Chondrocyte (in vitro differentiated cells): ENCODE results near the gene KIF3C. TPM values are rescaled to one million over a fixed set of nuclear protein-coding genes. Genes with fewer than 3 reads are reported as not detected.

Source experiments
- DNase-seq: peaks from one replicate; pipeline ENCODE4 v3.0.0; 2021; ENCODE audit warnings: mixed read lengths, low spot score
- H3K27ac Mint-ChIP-seq: one replicate; pipeline ENCODE4 v1.8.0; 2021; ENCODE audit warnings: mild to moderate bottlenecking, moderate library complexity, mixed read lengths; ENCODE audit not compliant: unreplicated experiment
- H3K27me3 Mint-ChIP-seq: 2 replicates; pipeline ENCODE4 v1.8.0; 2021; ENCODE audit warnings: low read depth, mixed read lengths
- H3K36me3 Mint-ChIP-seq: 2 replicates; pipeline ENCODE4 v1.8.0; 2021; ENCODE audit warnings: low read depth, mixed read lengths
- H3K4me1 Mint-ChIP-seq: 2 replicates; pipeline ENCODE4 v1.8.0; 2021; ENCODE audit warnings: low read depth, mild to moderate bottlenecking, mixed read lengths
- H3K4me3 Mint-ChIP-seq: one replicate; pipeline ENCODE4 v1.8.0; 2021; ENCODE audit warnings: mild to moderate bottlenecking, moderate library complexity, mixed read lengths; ENCODE audit not compliant: unreplicated experiment
- H3K9me3 Mint-ChIP-seq: 2 replicates; pipeline ENCODE4 v1.8.0; 2021; ENCODE audit warnings: low read depth, mixed read lengths
- total RNA-seq: library from RNA; stranded (reverse); gene quantifications from 3 replicates; pipeline ENCODE4 v1.2.1, GENCODE V29; 2021
- TF ChIP-seq, protein P1 (sequence below): fragments of 200-600 bp; sonication (generic); IDR thresholded peaks from 2 replicates; pipeline ENCODE4 v1.5.0; 2021; ENCODE audit warnings: antibody characterized with exemption, mild to moderate bottlenecking, moderate library complexity

The KIF3C gene
- total RNA-seq, 1 donor from 2014 or later: 37.3 TPM

DNA sequence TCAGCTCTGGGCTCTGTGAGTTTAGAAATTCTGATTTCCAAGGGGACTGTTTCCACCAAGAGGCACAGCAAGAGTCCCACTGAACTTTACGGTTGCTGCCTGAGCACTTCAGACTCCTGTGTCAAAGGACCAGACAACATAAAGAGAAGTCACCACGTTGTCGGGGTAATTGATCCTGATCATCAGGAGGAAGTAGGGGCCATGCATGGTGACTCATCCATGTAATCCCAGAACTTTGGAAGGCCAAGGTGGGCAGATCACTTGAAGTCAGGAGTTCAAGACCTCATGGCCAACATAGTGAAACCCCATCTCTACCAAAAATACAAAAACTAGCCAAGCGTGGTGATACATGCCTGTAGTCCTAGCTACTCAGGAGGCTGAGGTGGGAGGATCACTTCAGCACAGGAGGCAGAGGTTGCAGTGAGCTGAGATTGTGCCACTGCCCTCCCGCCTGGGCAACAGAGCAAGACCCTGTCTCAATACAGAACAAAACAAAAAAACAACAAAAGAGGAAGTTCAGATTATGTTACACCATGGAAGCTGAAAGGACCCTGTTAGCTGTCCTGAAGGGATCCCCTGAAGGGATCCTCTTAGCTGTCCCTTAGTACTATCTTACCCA, 94.6 kb downstream of the KIF3C start:
- TF ChIP-seq, protein P1, sequence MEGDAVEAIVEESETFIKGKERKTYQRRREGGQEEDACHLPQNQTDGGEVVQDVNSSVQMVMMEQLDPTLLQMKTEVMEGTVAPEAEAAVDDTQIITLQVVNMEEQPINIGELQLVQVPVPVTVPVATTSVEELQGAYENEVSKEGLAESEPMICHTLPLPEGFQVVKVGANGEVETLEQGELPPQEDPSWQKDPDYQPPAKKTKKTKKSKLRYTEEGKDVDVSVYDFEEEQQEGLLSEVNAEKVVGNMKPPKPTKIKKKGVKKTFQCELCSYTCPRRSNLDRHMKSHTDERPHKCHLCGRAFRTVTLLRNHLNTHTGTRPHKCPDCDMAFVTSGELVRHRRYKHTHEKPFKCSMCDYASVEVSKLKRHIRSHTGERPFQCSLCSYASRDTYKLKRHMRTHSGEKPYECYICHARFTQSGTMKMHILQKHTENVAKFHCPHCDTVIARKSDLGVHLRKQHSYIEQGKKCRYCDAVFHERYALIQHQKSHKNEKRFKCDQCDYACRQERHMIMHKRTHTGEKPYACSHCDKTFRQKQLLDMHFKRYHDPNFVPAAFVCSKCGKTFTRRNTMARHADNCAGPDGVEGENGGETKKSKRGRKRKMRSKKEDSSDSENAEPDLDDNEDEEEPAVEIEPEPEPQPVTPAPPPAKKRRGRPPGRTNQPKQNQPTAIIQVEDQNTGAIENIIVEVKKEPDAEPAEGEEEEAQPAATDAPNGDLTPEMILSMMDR: no peak
- DNase-seq: no peak
- no peaks in the 10 kb centered on the region for H3K9me3 Mint-ChIP-seq
- no peak overlapping the region for H3K4me3 Mint-ChIP-seq
- H3K4me1 Mint-ChIP-seq: peaks cover 4% of the 10 kb centered on the region
- no peak overlapping the region for H3K27ac Mint-ChIP-seq
- no peaks in the 10 kb centered on the region for H3K36me3 Mint-ChIP-seq
- no peaks in the 10 kb centered on the region for H3K27me3 Mint-ChIP-seq

DNA sequence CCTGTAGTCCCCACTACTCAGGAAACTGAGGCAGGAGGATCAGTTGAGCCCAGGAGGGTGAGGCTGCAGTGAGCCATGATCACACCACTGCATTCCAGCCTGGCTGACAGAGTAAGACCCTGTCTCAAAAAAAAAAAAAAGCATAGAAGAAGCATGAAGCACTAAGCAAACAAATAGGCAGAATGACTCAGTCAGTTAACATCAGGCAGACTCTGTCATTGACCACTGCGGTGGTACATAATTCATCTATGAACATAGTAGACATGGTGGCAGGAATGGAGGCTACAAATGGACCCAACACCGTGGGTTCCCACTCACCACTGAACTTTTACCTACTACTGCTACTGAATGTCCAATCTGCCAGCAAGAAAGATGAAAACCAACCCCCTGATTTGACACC, 96.4 kb downstream of the KIF3C start:
- TF ChIP-seq, protein P1: no peak
- Mint-ChIP-seq H3K27me3 (no peaks in the 10 kb centered on the region), H3K27ac (no peak overlapping the region), H3K36me3 (no peaks in the 10 kb centered on the region), H3K4me1 (peaks cover 4% of the 10 kb centered on the region), H3K4me3 (no peak overlapping the region), H3K9me3 (no peaks in the 10 kb centered on the region)
- DNase-seq: no peak

DNA sequence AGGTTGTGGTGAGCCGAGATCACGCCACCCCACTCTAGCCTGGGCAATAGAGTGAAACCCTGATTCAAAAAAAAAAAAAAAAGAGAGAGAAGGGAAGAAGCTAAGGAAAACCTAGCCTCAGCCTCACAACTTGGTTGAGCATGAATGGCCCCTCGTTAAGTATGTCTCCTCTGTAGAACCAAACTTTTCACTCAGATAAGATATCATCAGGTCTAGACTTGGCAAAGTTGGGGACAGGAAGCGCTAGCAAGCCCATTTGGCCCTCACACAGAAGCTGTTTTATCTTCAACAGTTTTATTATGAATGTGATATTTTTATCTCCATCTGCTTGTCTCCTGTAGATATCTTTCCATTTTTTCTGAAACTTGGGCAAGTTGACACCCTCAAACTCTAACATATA, 100.5 kb downstream of the KIF3C start:
- Mint-ChIP-seq H3K4me1 (peaks cover 18% of the 10 kb centered on the region), H3K27me3 (no peaks in the 10 kb centered on the region), H3K9me3 (no peaks in the 10 kb centered on the region), H3K27ac (no peak overlapping the region), H3K36me3 (no peaks in the 10 kb centered on the region), H3K4me3 (no peak overlapping the region)
- no peak for DNase-seq
- TF ChIP-seq, protein P1: no peak

DNA sequence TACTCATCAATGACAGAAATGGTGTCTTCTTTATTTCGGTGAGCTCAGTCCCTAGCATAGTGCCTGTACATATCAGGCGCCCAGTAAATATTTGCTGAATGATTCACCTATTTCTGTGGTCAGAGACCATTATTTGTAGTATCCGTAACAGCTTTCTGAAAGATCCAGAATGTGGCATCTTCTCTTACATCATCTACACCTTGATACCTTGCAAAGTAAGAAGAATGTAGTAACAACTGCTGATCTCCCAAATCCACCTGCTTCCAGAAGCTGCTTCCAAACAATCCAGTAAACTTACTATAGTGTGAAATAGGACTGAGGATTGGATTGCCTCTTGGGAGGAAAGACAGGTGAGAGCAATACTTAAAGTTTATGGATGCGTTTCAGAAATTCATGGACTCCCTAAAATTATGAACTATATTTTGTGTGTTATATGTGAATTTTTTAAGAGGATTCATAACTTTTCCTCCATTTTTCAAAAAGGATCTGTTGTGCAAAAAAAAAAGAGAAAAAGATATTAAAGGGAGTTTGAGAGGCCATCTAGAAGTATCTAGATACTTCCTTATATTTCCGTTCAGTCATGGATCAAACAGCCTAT, 103.1 kb downstream of the KIF3C start:
- H3K9me3 Mint-ChIP-seq: no peaks in the 10 kb centered on the region
- no peaks in the 10 kb centered on the region for H3K36me3 Mint-ChIP-seq
- H3K4me1 Mint-ChIP-seq: peaks cover 30% of the 10 kb centered on the region
- H3K27ac Mint-ChIP-seq: peak overlapping the region; percentile 98
- peak overlapping the region; percentile 97 for H3K4me3 Mint-ChIP-seq
- no peak for DNase-seq
- H3K27me3 Mint-ChIP-seq: no peaks in the 10 kb centered on the region
- TF ChIP-seq, protein P1: no peak

DNA sequence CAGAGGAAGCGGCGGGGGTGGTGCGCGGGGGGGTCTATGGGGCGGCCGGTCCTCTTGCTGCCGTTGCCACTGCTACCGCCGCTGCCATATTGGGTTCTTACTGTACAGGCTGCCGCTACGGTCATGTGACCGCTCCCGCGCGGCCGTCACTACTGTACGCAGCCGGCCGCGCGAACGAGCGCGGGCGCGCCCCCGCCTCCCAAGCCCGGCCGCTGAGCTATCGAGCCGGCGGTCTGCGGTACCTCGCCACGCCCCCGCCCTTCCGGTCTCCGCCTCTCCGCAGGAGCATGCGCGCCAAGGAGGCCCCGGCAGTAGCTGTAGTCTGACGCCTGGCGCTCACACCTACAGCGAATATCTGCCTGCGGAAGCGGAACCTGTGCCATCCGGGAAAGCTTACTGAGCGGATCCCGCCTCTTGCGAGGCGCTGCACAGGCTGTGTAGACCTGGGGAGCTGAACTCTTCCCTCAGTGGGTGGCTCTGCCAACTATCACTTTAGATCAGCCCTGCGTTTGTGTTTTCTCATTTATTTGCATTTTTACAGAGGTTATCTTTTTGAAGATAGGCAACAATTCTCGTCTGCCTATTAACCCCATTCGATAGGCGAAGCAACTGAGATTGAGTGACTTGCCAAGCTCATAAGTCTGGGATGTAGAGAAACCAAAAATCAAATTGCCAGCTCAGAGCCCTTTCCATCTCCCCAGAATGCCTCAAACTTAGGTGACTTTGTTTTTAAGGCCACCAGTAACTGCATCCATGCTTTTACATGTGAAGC, 103.8 kb downstream of the KIF3C start, which contains the start of gene ASXL2:
Gene ASXL2, minus strand, starts transcription at position 127 of the 772 bp plus-strand sequence. CDS start 265 bp downstream, outside the sequence.
- Mint-ChIP-seq H3K4me1 (peaks cover 30% of the 10 kb centered on the region), H3K4me3 (peak within 1 kb of the TSS; percentile 97), H3K27me3 (no peaks in the 10 kb centered on the region), H3K36me3 (no peaks in the 10 kb centered on the region), H3K9me3 (no peaks in the 10 kb centered on the region), H3K27ac (peak within 1 kb of the TSS; percentile 99)
- peak; percentile 99 for DNase-seq
- TF ChIP-seq, protein P1: peak; percentile 31
